HCT116 (cell line): ENCODE data around the gene GGPS1. TPM values are rescaled to one million over a fixed set of nuclear protein-coding genes. Genes with fewer than 3 reads are reported as not detected.

Experiments used
- ATAC-seq: fragments of 200-7000 bp; cut with Tn5 transposase; 2 replicates; pipeline ENCODE4 v1.9.1; 2020; ENCODE audit warnings: mild to moderate bottlenecking, moderate library complexity
- BruUV-seq: library from RNA; stranded (reverse); fragments of 400-500 nt; replicated peaks from 2 replicates; lab custom pipeline; 2021; lab: Mats Ljungman, UMichigan
- CTCF ChIA-PET: fragments of 300-600 bp; sonication (Branson Sonifier 250); formaldehyde crosslinking; loops from one replicate; lab custom pipeline; 2021; ENCODE audit warnings: antibody characterized with exemption; lab: Charles Lee
- POLR2A ChIA-PET: fragments of 300-600, 350-600 bp; sonication (Branson Sonifier 250); formaldehyde crosslinking; loops from one replicate; lab custom pipeline; 2021; ENCODE audit warnings: antibody characterized with exemption; lab: Charles Lee
- RAD21 ChIA-PET, 2 experiments: fragments of 300-600 bp; sonication (Branson Sonifier 250); formaldehyde crosslinking; loops; one replicate each; lab custom pipeline; 2023; ENCODE audit warnings: low total read pairs in 2 of 2; ENCODE audit not compliant: uncharacterized antibody in 2 of 2, unreplicated experiment in 2 of 2, low non-redundant PET in 1 of 2; lab: Charles Lee
- DNase-seq: peaks from one replicate; pipeline ENCODE4 v3.0.0-alpha.2; 2010; ENCODE audit warnings: low read depth, low spot score
- H2AFZ ChIP-seq: fragments of 200-600 bp; shearing (Covaris generic), sonication (generic); 2 replicates; pipeline ENCODE4 v1.6.1; 2017; ENCODE audit warnings: low read depth, mixed run types, mixed read lengths, antibody characterized with exemption, low read length; ENCODE audit not compliant: poor library complexity, severe bottlenecking
- H3K27ac ChIP-seq: 2 replicates; pipeline ENCODE4 v1.5.1; 2012; ENCODE audit warnings: low read depth, low read length
- H3K27me3 ChIP-seq: fragments of 200-600 bp; sonication (generic); 2 replicates; pipeline ENCODE4 v1.6.1; 2016; ENCODE audit warnings: mixed run types, low read length, mixed read lengths; ENCODE audit not compliant: insufficient read depth
- H3K36me3 ChIP-seq, 2 experiments: fragments of 200-500 bp in 1 of 2; fragments of 200-600 bp in 1 of 2; sonication (Bioruptor generic) in 1 of 2; sonication (generic) in 1 of 2; 2 replicates each; pipeline versions ENCODE4 v1.5.1 to v1.6.1; 2014 to 2016; ENCODE audit warnings: low read length in 2 of 2, inconsistent platforms in 1 of 2, mixed read lengths in 1 of 2, mixed run types in 1 of 2; ENCODE audit not compliant: insufficient read depth in 2 of 2, control insufficient read depth in 1 of 2
- H3K4me1 ChIP-seq, 2 experiments: fragments of 200-600 bp in 1 of 2; sonication (generic) in 1 of 2; 2 replicates each; pipeline versions ENCODE4 v1.5.1 to v1.6.1; 2012 to 2017; ENCODE audit warnings: low read length in 2 of 2, inconsistent platforms in 1 of 2, mild to moderate bottlenecking in 1 of 2, mixed read lengths in 1 of 2, mixed run types in 1 of 2, moderate library complexity in 1 of 2; ENCODE audit not compliant: insufficient read depth in 2 of 2, control insufficient read depth in 1 of 2
- H3K4me2 ChIP-seq: fragments of 200-600 bp; sonication (generic); 2 replicates; pipeline ENCODE4 v1.6.1; 2017; ENCODE audit warnings: mixed run types, low read length, mixed read lengths
- H3K4me3 ChIP-seq, 2 experiments: fragments of 200-600 bp in 1 of 2; sonication (generic) in 1 of 2; replicated peaks in 1 of 2; 2 replicates each; pipeline ENCODE4 v1.5.1; 2011 to 2016; ENCODE audit warnings: low read length in 2 of 2, control low read depth in 1 of 2, low read depth in 1 of 2, mild to moderate bottlenecking in 1 of 2, mixed read lengths in 1 of 2, mixed run types in 1 of 2
- H3K79me2 ChIP-seq: fragments of 200-600 bp; sonication (generic); 2 replicates; pipeline ENCODE4 v1.6.1; 2017; ENCODE audit warnings: mild to moderate bottlenecking, mixed run types, low read length, moderate library complexity, mixed read lengths; ENCODE audit not compliant: insufficient read depth
- H3K9ac ChIP-seq: fragments of 200-600 bp; sonication (generic); 2 replicates; pipeline ENCODE4 v1.6.1; 2016; ENCODE audit warnings: low read length, mixed read lengths
- H3K9me2 ChIP-seq: fragments of 200-600 bp; sonication (generic), shearing (Covaris generic); 2 replicates; pipeline ENCODE4 v1.6.1; 2017; ENCODE audit warnings: mixed run types, mild to moderate bottlenecking, moderate library complexity; ENCODE audit not compliant: insufficient read depth
- H3K9me3 ChIP-seq, 2 experiments: fragments of 200-500 bp in 1 of 2; fragments of 200-600 bp in 1 of 2; sonication (Bioruptor generic) in 1 of 2; sonication (generic) in 1 of 2; 2 replicates each; pipeline ENCODE4 v1.6.1; 2014 to 2017; ENCODE audit warnings: low read length in 2 of 2, mixed read lengths in 2 of 2, inconsistent platforms in 1 of 2, low read depth in 1 of 2, mild to moderate bottlenecking in 1 of 2, mixed run types in 1 of 2, moderate library complexity in 1 of 2; ENCODE audit not compliant: control insufficient read depth in 1 of 2, insufficient read depth in 1 of 2
- H4K20me1 ChIP-seq: fragments of 200-600 bp; sonication (generic), shearing (Covaris generic); 2 replicates; pipeline ENCODE4 v1.6.1; 2017; ENCODE audit warnings: mixed run types, mild to moderate bottlenecking, moderate library complexity; ENCODE audit not compliant: insufficient read depth
- CTCF ChIP-seq, 3 experiments: fragments of 200-600 bp in 1 of 3; sonication (generic) in 1 of 3; IDR thresholded peaks in 2 of 3; conservative IDR thresholded peaks in 1 of 3; 2 replicates each; pipeline ENCODE4 v1.5.1; 2012 to 2017; ENCODE audit warnings: low read depth in 2 of 3, low read length in 2 of 3, antibody characterized with exemption in 1 of 3, borderline replicate concordance in 1 of 3, control low read depth in 1 of 3, mild to moderate bottlenecking in 1 of 3, mixed read lengths in 1 of 3, mixed run types in 1 of 3, moderate library complexity in 1 of 3; ENCODE audit not compliant: insufficient read depth in 1 of 3
- EZH2 ChIP-seq: fragments of 200-600 bp; sonication (generic); IDR thresholded peaks from 2 replicates; pipeline ENCODE4 v1.6.1; 2017; ENCODE audit warnings: antibody characterized with exemption, mixed run types
- FOSL1 ChIP-seq: IDR thresholded peaks from 2 replicates; pipeline ENCODE4 v1.6.1; 2012; ENCODE audit warnings: low read depth
- JUND ChIP-seq: IDR thresholded peaks from 2 replicates; pipeline ENCODE4 v1.6.1; 2012
- POLR2A ChIP-seq: IDR thresholded peaks from 2 replicates; pipeline ENCODE4 v1.7.0; 2011; ENCODE audit warnings: borderline replicate concordance; ENCODE audit not compliant: insufficient read depth, insufficient read length; ENCODE audit errors: extremely low read depth
- POLR2AphosphoS5 ChIP-seq: IDR thresholded peaks from 2 replicates; pipeline ENCODE4 v1.6.1; 2011; ENCODE audit warnings: mild to moderate bottlenecking, low read depth, low read length, moderate library complexity
- REST ChIP-seq: IDR thresholded peaks from 2 replicates; pipeline ENCODE4 v1.6.1; 2012; ENCODE audit warnings: low read depth
- SRF ChIP-seq: IDR thresholded peaks from 2 replicates; pipeline ENCODE4 v1.6.1; 2012; ENCODE audit warnings: low read depth
- ZFX ChIP-seq: fragments of 450-650 bp; IDR thresholded peaks from 2 replicates; pipeline ENCODE4 v1.6.1; 2017
- ZNF274 ChIP-seq: fragments of 200-500 bp; sonication (Bioruptor generic); IDR thresholded peaks from 2 replicates; pipeline ENCODE4 v1.6.1; 2014; ENCODE audit warnings: mild to moderate bottlenecking, low read depth, low read length, inconsistent platforms
- intact Hi-C: fragments of 100-400 bp; cut with micrococcal nuclease; formaldehyde crosslinking; loops from 2 replicates; pipeline ENCODE4 v1.10.0; 2022
- total RNA-seq: library from RNA; stranded (reverse); gene quantifications from one replicate; pipeline ENCODE4 v1.2.1, GENCODE V29; 2021; ENCODE audit not compliant: unreplicated experiment

GGPS1 gene
- total RNA-seq, 1 experiment from 2014 or later: 30.6 TPM

GRCh38 chr1:235351898-235352297 lies 23.5 kb downstream of the GGPS1 start:
- H3K9ac ChIP-seq: no peak overlapping the region
- POLR2A ChIA-PET: no interaction called here
- H3K79me2 ChIP-seq: no peaks in the 10 kb centered on the region
- H3K4me1 ChIP-seq: no peaks in the 10 kb centered on the region
- H3K4me2 ChIP-seq: no peak overlapping the region
- H4K20me1 ChIP-seq: no peaks in the 10 kb centered on the region
- H2AFZ ChIP-seq: no peak overlapping the region
- no peaks in the 10 kb centered on the region for H3K9me3 ChIP-seq
- no peak for DNase-seq
- TF ChIP-seq EZH2 (no peak), SRF (no peak), FOSL1 (no peak), CTCF (IDR thresholded peaks at IDR 0.05 in 2 of 3, conservative IDR thresholded peaks at IDR 0.05 in 1 of 3; ENCODE audit: borderline replicate concordance in 1 of 3, insufficient read depth in 1 of 3, low read depth in 2 of 3, low read length in 2 of 3) (no peak), REST (no peak), ZNF274 (no peak), POLR2AphosphoS5 (no peak), ZFX (no peak), JUND (no peak), POLR2A (no peak)
- BruUV-seq: no TSS peak
- no peaks in the 10 kb centered on the region for H3K9me2 ChIP-seq
- no peaks in the 10 kb centered on the region for H3K36me3 ChIP-seq
- RAD21 ChIA-PET: no interaction called here
- H3K4me3 ChIP-seq: no peak overlapping the region
- CTCF ChIA-PET: no interaction called here
- no peaks in the 10 kb centered on the region for H3K27me3 ChIP-seq
- no peak overlapping the region for H3K27ac ChIP-seq
- ATAC-seq: no peak
- intact Hi-C loops: no loop called here
